Gastrocnemius medialis (tissue), 4 donors: Measurements from ENCODE around the gene HELQ.

Experiments
- POLR2A ChIP-seq, 2 donors: fragments of 450-650 bp; IDR thresholded peaks; one replicate each; pipeline ENCODE4 v1.6.1; 2017; ENCODE audit warnings: antibody characterized with exemption in 2 of 2, mild to moderate bottlenecking in 2 of 2, moderate library complexity in 2 of 2
- TF ChIP-seq, protein P1 (sequence below), 5 experiments: fragments of 450-650 bp in 3 of 5; fragments of 200-600 bp in 2 of 5; sonication (generic) in 2 of 5; IDR thresholded peaks in 4 of 5; conservative IDR thresholded peaks in 1 of 5; 1 replicate in 4 of 5; 2 replicates in 1 of 5; pipeline ENCODE4 v1.5.1; 2016 to 2019; ENCODE audit warnings: antibody characterized with exemption in 5 of 5, mild to moderate bottlenecking in 3 of 5, moderate library complexity in 3 of 5

DNA sequence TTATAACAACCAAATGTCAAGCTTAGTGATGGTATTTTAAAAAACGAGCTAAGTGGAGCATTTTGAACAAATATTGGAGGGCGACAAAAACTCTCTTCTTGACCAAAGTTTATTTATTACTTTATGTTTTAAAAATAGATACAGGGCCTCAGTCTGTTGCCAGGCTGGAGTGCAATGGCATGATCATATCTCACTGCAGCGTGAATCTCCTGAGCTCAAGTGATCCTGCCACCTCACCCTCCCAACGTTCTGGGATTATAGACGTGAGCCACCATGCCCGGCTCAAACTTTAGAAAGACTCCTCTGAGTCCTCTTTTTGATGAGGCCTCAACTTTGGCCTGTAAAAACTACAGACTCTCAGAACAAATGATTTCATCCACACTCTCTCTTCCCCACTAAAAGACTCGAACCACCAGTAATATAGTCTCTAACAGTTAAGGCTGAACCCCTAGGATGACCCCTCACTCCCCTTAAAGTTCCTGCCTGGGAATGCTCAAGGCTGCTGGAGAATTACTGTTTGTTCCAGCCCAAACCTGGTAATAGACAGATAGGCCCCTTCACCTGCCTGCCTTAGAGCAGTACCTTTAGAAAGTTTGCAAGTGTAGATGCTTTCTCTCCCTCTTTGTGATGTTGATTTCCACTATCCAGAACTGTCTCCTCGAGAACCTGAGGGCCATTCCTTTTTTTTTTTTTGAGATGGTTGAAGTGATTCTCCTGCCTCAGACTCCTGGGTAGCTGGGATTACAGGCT is 65.7 kb downstream of the HELQ start:
- TF ChIP-seq, protein P1, sequence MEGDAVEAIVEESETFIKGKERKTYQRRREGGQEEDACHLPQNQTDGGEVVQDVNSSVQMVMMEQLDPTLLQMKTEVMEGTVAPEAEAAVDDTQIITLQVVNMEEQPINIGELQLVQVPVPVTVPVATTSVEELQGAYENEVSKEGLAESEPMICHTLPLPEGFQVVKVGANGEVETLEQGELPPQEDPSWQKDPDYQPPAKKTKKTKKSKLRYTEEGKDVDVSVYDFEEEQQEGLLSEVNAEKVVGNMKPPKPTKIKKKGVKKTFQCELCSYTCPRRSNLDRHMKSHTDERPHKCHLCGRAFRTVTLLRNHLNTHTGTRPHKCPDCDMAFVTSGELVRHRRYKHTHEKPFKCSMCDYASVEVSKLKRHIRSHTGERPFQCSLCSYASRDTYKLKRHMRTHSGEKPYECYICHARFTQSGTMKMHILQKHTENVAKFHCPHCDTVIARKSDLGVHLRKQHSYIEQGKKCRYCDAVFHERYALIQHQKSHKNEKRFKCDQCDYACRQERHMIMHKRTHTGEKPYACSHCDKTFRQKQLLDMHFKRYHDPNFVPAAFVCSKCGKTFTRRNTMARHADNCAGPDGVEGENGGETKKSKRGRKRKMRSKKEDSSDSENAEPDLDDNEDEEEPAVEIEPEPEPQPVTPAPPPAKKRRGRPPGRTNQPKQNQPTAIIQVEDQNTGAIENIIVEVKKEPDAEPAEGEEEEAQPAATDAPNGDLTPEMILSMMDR (IDR thresholded peaks at IDR 0.05 in 4 of 5, conservative IDR thresholded peaks at IDR 0.05 in 1 of 5) = no peak
- TF ChIP-seq POLR2A (IDR thresholded peaks at IDR 0.05) = no peak
